ENCODE measurements around the gene SLC5A11.

The SLC5A11 gene

DNA sequence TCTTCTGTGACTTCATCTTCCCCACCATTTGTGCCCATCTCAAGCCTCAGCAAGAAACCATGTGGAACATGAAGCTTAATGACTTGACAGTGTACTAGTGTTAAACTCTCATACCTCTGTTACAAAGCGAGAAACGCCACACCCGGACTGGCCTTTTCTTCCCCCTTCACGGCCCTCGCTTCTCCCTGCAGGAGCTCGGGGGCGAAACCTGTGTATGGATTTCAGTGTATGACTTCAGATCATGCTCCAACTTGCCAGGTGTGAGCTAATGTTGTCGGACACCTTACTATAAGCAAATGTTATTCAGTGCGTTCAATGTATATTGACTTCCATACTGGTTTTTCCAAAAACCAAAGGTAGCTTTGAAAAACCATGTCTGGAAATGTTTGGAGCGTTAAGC is 20.1 kb upstream of the SLC5A11 start:
- Histone ChIP-seq H2AFZ (no peak overlapping the region), H3K9me3 (ENCODE audit: control insufficient read depth, low read length) (no peaks in the 10 kb centered on the region), H3K4me2 (ENCODE audit: low read length) (no peak overlapping the region), H3K9ac (no peak overlapping the region), H3K79me2 (no peaks in the 10 kb centered on the region), H3K4me3 (ENCODE audit: low read depth, low read length) (no peak overlapping the region), H3K36me3 (ENCODE audit: control insufficient read depth, insufficient read depth, low read length) (no peaks in the 10 kb centered on the region), H3K27me3 (ENCODE audit: control insufficient read depth, insufficient read depth, low read length) (no peaks in the 10 kb centered on the region), H3K4me1 (no peaks in the 10 kb centered on the region), H3K27ac (no peak overlapping the region)
- TF ChIP-seq, protein P1, sequence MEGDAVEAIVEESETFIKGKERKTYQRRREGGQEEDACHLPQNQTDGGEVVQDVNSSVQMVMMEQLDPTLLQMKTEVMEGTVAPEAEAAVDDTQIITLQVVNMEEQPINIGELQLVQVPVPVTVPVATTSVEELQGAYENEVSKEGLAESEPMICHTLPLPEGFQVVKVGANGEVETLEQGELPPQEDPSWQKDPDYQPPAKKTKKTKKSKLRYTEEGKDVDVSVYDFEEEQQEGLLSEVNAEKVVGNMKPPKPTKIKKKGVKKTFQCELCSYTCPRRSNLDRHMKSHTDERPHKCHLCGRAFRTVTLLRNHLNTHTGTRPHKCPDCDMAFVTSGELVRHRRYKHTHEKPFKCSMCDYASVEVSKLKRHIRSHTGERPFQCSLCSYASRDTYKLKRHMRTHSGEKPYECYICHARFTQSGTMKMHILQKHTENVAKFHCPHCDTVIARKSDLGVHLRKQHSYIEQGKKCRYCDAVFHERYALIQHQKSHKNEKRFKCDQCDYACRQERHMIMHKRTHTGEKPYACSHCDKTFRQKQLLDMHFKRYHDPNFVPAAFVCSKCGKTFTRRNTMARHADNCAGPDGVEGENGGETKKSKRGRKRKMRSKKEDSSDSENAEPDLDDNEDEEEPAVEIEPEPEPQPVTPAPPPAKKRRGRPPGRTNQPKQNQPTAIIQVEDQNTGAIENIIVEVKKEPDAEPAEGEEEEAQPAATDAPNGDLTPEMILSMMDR (IDR thresholded peaks at IDR 0.05), result no peak

DNA sequence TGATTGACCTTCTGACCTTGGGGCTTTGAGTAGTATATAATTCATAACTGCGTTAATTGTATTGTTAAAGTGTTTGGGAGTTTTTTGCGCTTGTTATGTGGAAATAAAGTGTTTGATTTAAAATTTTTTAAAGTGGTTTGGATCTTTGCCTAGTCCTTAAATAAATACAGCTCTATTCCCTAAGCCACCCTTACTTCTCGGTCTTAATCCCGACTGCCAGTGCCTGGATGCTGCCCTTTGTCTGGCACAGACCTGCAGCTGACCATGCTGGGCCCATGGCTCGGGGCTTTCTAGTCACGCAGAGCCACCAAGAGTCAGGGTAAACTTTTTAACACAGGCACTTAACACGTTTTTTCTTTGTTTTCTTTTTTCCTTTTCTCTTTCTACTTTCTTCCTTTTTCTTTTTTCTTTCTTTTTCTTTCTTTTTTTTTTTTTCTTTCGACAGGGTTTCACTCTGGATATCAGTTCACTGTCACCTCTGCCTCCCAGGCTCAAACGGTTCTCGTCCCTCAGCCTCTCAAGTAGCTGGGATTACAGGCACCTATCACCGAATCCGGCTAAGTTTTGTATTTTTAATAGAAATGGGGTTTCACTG is 19.6 kb upstream of the SLC5A11 start:
- no peak overlapping the region for H3K9ac ChIP-seq
- H3K4me2 ChIP-seq (ENCODE audit: low read length), result no peak overlapping the region
- H3K36me3 ChIP-seq (ENCODE audit: control insufficient read depth, insufficient read depth, low read length), result no peaks in the 10 kb centered on the region
- H2AFZ ChIP-seq, result no peak overlapping the region
- no peaks in the 10 kb centered on the region for H3K27me3 ChIP-seq (ENCODE audit: control insufficient read depth, insufficient read depth, low read length)
- no peaks in the 10 kb centered on the region for H3K9me3 ChIP-seq (ENCODE audit: control insufficient read depth, low read length)
- no peak overlapping the region for H3K4me3 ChIP-seq (ENCODE audit: low read depth, low read length)
- TF ChIP-seq, protein P1 (IDR thresholded peaks at IDR 0.05), result no peak
- H3K27ac ChIP-seq, result no peak overlapping the region
- no peaks in the 10 kb centered on the region for H3K4me1 ChIP-seq
- no peaks in the 10 kb centered on the region for H3K79me2 ChIP-seq

DNA sequence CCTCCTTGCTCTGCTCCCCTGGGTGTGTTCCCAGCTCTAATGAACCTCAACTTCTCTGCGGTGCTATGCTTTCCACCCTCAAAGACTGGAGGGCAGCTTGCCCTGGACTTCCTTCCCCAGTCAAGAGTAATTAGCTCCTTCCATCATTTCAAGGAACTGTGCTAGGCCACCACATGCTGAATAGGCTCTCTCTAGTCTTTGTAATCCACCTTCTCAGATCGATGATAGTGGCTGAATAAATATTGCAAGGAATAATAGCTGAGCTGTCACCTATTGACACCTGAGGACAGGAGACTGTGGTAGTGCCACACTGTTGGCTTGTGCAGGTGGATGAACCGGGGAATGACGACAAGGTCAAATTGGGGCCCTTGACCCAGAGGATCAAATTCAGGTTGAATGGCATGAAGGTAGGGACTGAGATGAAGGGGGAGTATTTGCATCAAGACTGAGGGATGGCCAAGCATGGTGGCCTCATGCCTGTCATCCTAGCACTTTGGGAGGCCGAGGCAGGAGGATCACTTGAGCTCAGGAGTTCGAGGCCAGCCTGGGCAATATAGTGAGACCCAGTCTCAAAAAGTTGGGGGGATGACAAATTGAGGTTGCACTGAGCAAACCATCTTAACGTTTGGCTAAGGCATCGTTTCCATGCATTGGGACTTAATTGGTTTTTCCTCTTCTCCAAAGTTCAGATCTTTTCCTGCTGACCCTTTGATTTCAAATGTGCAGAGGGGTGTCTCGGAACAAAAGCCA is 18.8 kb upstream of the SLC5A11 start:
- Histone ChIP-seq H3K9ac (no peak overlapping the region), H3K36me3 (ENCODE audit: control insufficient read depth, insufficient read depth, low read length) (no peaks in the 10 kb centered on the region), H3K79me2 (no peaks in the 10 kb centered on the region), H2AFZ (no peak overlapping the region), H3K4me2 (ENCODE audit: low read length) (no peak overlapping the region), H3K9me3 (ENCODE audit: control insufficient read depth, low read length) (no peaks in the 10 kb centered on the region), H3K27me3 (ENCODE audit: control insufficient read depth, insufficient read depth, low read length) (no peaks in the 10 kb centered on the region), H3K4me3 (ENCODE audit: low read depth, low read length) (no peak overlapping the region), H3K27ac (no peak overlapping the region), H3K4me1 (no peaks in the 10 kb centered on the region)
- TF ChIP-seq, protein P1 (IDR thresholded peaks at IDR 0.05), result no peak

DNA sequence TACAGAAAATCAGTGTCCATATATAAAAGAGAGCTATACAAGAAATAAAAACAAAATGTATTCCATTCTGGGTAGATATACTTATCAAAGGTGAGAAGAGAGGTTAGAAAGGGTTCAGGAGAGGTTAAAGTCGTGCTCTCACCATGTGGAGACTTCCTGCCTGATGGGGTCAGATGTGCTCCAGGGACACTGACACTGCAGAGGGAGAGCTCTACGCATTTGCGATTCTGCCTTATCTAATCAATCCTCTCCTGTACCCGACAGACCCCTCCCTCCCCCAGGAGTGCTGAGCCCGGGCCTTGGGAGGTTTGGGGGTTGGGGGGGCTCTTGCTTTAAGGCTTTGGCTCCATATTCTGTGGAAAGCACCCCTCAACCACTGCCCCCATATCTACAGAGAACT is 16.6 kb upstream of the SLC5A11 start:
- H3K79me2 ChIP-seq, result no peaks in the 10 kb centered on the region
- no peak overlapping the region for H3K4me3 ChIP-seq (ENCODE audit: low read depth, low read length)
- H3K9me3 ChIP-seq (ENCODE audit: control insufficient read depth, low read length), result no peaks in the 10 kb centered on the region
- H3K27me3 ChIP-seq (ENCODE audit: control insufficient read depth, insufficient read depth, low read length), result no peaks in the 10 kb centered on the region
- H2AFZ ChIP-seq, result no peak overlapping the region
- no peaks in the 10 kb centered on the region for H3K4me1 ChIP-seq
- H3K27ac ChIP-seq, result no peak overlapping the region
- H3K4me2 ChIP-seq (ENCODE audit: low read length), result no peak overlapping the region
- H3K36me3 ChIP-seq (ENCODE audit: control insufficient read depth, insufficient read depth, low read length), result no peaks in the 10 kb centered on the region
- H3K9ac ChIP-seq, result no peak overlapping the region
- TF ChIP-seq, protein P1 (IDR thresholded peaks at IDR 0.05), result no peak

DNA sequence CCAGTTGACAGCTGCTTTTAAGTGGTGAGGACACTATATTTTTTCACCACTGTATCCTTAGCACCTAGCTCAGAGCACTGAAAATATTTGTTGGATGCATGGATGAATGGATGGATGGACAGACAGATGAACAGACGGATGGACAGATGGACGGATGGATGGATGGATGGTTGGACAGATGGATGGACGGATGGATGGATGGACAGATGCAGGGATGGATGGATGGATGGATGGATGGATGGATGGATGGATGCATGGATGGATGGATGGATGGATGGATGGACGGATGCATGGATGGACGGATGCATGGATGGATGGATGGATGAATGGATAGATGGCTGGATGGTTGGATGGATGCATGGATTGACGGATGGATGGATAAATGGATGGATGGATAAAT is 12.4 kb upstream of the SLC5A11 start:
- no peak overlapping the region for H3K4me2 ChIP-seq (ENCODE audit: low read length)
- no peaks in the 10 kb centered on the region for H3K4me1 ChIP-seq
- no peaks in the 10 kb centered on the region for H3K36me3 ChIP-seq (ENCODE audit: control insufficient read depth, insufficient read depth, low read length)
- H2AFZ ChIP-seq, result no peak overlapping the region
- no peaks in the 10 kb centered on the region for H3K9me3 ChIP-seq (ENCODE audit: control insufficient read depth, low read length)
- no peak overlapping the region for H3K9ac ChIP-seq
- H3K27ac ChIP-seq, result no peak overlapping the region
- H3K4me3 ChIP-seq (ENCODE audit: low read depth, low read length), result no peak overlapping the region
- H3K79me2 ChIP-seq, result no peaks in the 10 kb centered on the region
- TF ChIP-seq, protein P1 (IDR thresholded peaks at IDR 0.05), result no peak
- no peaks in the 10 kb centered on the region for H3K27me3 ChIP-seq (ENCODE audit: control insufficient read depth, insufficient read depth, low read length)

Data from parathyroid adenoma (tissue), 2 donors.